IPS DF 4.7 (cell line): ENCODE measurements around the gene NTN3.

Experiments used
- DNase-seq: peaks from one replicate; pipeline ENCODE4 v3.0.0-alpha.2; 2013; ENCODE audit warnings: low spot score; ENCODE audit errors: extremely low read depth

Gene NTN3

GRCh38 chr16:2513405-2514332 is 42.6 kb downstream of the NTN3 start, which contains the start of gene ATP6V0C:
Gene ATP6V0C (plus strand): TSS chr16:2513952. CDS start chr16:2514104, 152 bp downstream.
- DNase-seq: no peak

- no peak for DNase-seq
These were observed 43.5 kb downstream of the NTN3 start for GRCh38 chr16:2514333-2515179.

- DNase-seq: no peak
These were observed 44.2 kb downstream of the NTN3 start for GRCh38 chr16:2515180-2515851.

GRCh38 chr16:2516391-2517240 is 45.5 kb downstream of the NTN3 start:
- no peak for DNase-seq

- DNase-seq: no peak
These were observed 47.0 kb downstream of the NTN3 start for GRCh38 chr16:2517954-2518605.

- DNase-seq: no peak
These were observed 48.0 kb downstream of the NTN3 start for GRCh38 chr16:2518823-2519710.

GRCh38 chr16:2519711-2520080 is 48.6 kb downstream of the NTN3 start:
- no peak for DNase-seq

- DNase-seq: no peak
These were observed 49.1 kb downstream of the NTN3 start, which contains the start of gene AMDHD2 for GRCh38 chr16:2520097-2520783. Gene AMDHD2 (plus strand): TSS chr16:2520371. CDS start chr16:2520459, 88 bp downstream.

- DNase-seq: no peak
These were observed 49.9 kb downstream of the NTN3 start for GRCh38 chr16:2520784-2521531.
